Gastrocnemius medialis (tissue), 4 donors: Measurements from ENCODE around the gene G6PC1.

ENCODE experiments used
- CTCF ChIP-seq, 5 experiments: fragments of 450-650 bp in 3 of 5; fragments of 200-600 bp in 2 of 5; sonication (generic) in 2 of 5; IDR thresholded peaks in 4 of 5; conservative IDR thresholded peaks in 1 of 5; 1 replicate in 4 of 5; 2 replicates in 1 of 5; pipeline ENCODE4 v1.5.1; 2016 to 2019; ENCODE audit warnings: antibody characterized with exemption in 5 of 5, mild to moderate bottlenecking in 3 of 5, moderate library complexity in 3 of 5
- POLR2A ChIP-seq, 2 donors: fragments of 450-650 bp; IDR thresholded peaks; one replicate each; pipeline ENCODE4 v1.6.1; 2017; ENCODE audit warnings: antibody characterized with exemption in 2 of 2, mild to moderate bottlenecking in 2 of 2, moderate library complexity in 2 of 2

- no peak for TF ChIP-seq CTCF (IDR thresholded peaks at IDR 0.05 in 4 of 5, conservative IDR thresholded peaks at IDR 0.05 in 1 of 5)
- no peak for TF ChIP-seq POLR2A (IDR thresholded peaks at IDR 0.05)
Measured at GRCh38 chr17:42929497-42929844, 28.9 kb downstream of the G6PC1 start.
